Hepatocyte (in vitro differentiated cells): ENCODE results near the gene DYNC1I1. TPM values are rescaled to one million over a fixed set of nuclear protein-coding genes. Genes with fewer than 3 reads are reported as not detected.

Experiments
- DNase-seq: peaks from one replicate; pipeline ENCODE4 v3.0.0-alpha.2; 2016; ENCODE audit warnings: low spot score
- H2AFZ ChIP-seq: fragments of 200-600 bp; sonication (generic); 2 replicates; pipeline ENCODE4 v1.6.0; 2016; ENCODE audit warnings: antibody characterized with exemption, mild to moderate bottlenecking
- H3K27ac ChIP-seq: fragments of 200-600 bp; sonication (generic); 2 replicates; pipeline ENCODE4 v1.5.1; 2016; ENCODE audit warnings: mild to moderate bottlenecking
- H3K27me3 ChIP-seq: fragments of 200-600 bp; sonication (generic); 2 replicates; pipeline ENCODE4 v1.6.1; 2016
- H3K36me3 ChIP-seq: fragments of 200-600 bp; sonication (generic); replicated peaks from 2 replicates; pipeline ENCODE4 v1.5.1; 2016; ENCODE audit warnings: low read depth; ENCODE audit not compliant: insufficient read depth
- H3K4me1 ChIP-seq: fragments of 200-600 bp; sonication (generic); 2 replicates; pipeline ENCODE4 v1.5.1; 2016; ENCODE audit warnings: mild to moderate bottlenecking, moderate library complexity; ENCODE audit not compliant: insufficient read depth
- H3K4me2 ChIP-seq: fragments of 200-600 bp; sonication (generic); 2 replicates; pipeline ENCODE4 v1.6.0; 2016
- H3K4me3 ChIP-seq: fragments of 200-600 bp; sonication (generic); 2 replicates; pipeline ENCODE4 v1.5.1; 2016; ENCODE audit warnings: mild to moderate bottlenecking
- H3K79me2 ChIP-seq: fragments of 200-600 bp; sonication (generic); 2 replicates; pipeline ENCODE4 v1.6.0; 2017; ENCODE audit warnings: mild to moderate bottlenecking
- H3K9me2 ChIP-seq: fragments of 200-600 bp; sonication (generic); replicated peaks from 2 replicates; pipeline ENCODE4 v1.6.0; 2017; ENCODE audit warnings: mild to moderate bottlenecking; ENCODE audit not compliant: insufficient read depth
- H3K9me3 ChIP-seq: fragments of 200-600 bp; sonication (generic); 2 replicates; pipeline ENCODE4 v1.5.1; 2016; ENCODE audit warnings: low read depth, mild to moderate bottlenecking
- H4K20me1 ChIP-seq: fragments of 200-600 bp; sonication (generic); 2 replicates; pipeline ENCODE4 v1.6.0; 2016; ENCODE audit warnings: mild to moderate bottlenecking; ENCODE audit not compliant: insufficient read depth, poor library complexity, severe bottlenecking
- EZH2 ChIP-seq: fragments of 200-600 bp; sonication (generic); IDR thresholded peaks from 2 replicates; pipeline ENCODE4 v1.6.1; 2016; ENCODE audit warnings: antibody characterized with exemption, mild to moderate bottlenecking, borderline replicate concordance
- EZH2phosphoT487 ChIP-seq: fragments of 200-600 bp; sonication (generic); IDR thresholded peaks from one replicate; pipeline ENCODE4 v1.6.1; 2018; ENCODE audit warnings: antibody characterized with exemption, mild to moderate bottlenecking, low read depth, moderate library complexity; ENCODE audit not compliant: unreplicated experiment, severe bottlenecking
- WGBS: methylation state at CpG from one replicate; pipeline ENCODE4 v1.1.6; 2016; ENCODE audit warnings: low lambda C conversion rate; ENCODE audit errors: missing lambda C conversion rate; 5-methylcytosine and 5-hydroxymethylcytosine counted together
- polyA plus RNA-seq: library from polyadenylated mRNA; unstranded; fragments of >200 nt; fragmentation: Nextera tagmentation; extraction: Ambion mirVana; gene quantifications from 2 replicates; pipeline ENCODE4 v1.2.1, GENCODE V29; 2016
- total RNA-seq: library from RNA; depleted of rRNA; stranded (reverse); fragments of >200 nt; gene quantifications from 2 replicates; pipeline ENCODE4 v1.2.3, GENCODE V29; 2014
- TF ChIP-seq, protein P1 (sequence below): fragments of 200-600 bp; sonication (generic); IDR thresholded peaks from 2 replicates; pipeline ENCODE4 v1.5.1; 2016; ENCODE audit warnings: antibody characterized with exemption, mild to moderate bottlenecking; ENCODE audit not compliant: poor library complexity

The DYNC1I1 gene
- total and polyA plus RNA-seq, 2 experiments from 2014 or later: 2.5 to 3.7 TPM

DNA sequence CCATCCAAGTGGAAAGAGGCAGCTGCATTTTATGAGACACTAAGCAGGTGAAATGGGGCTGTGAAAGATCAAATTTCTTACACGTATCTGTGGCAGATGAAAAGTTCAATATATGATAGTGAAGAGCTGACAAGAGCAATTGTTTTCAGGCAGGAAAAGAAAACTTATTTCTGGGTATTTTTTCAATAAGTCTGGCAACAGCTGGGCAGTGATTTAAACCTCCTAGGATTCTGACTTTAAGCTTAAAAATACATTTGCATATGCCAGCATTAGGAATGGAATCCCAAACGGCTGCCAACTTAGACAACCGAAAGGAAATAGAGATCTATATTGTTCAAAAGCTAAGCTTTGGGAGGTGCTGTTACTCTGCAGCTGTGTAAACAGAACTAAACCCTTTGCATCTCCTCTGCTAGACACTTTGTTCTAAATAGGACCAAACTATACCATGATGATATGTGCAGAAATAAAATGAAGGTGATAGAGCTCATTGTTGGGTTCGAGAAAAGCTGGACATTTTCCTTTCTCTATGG lies 26.1 kb downstream of the DYNC1I1 start:
- TF ChIP-seq, protein P1, sequence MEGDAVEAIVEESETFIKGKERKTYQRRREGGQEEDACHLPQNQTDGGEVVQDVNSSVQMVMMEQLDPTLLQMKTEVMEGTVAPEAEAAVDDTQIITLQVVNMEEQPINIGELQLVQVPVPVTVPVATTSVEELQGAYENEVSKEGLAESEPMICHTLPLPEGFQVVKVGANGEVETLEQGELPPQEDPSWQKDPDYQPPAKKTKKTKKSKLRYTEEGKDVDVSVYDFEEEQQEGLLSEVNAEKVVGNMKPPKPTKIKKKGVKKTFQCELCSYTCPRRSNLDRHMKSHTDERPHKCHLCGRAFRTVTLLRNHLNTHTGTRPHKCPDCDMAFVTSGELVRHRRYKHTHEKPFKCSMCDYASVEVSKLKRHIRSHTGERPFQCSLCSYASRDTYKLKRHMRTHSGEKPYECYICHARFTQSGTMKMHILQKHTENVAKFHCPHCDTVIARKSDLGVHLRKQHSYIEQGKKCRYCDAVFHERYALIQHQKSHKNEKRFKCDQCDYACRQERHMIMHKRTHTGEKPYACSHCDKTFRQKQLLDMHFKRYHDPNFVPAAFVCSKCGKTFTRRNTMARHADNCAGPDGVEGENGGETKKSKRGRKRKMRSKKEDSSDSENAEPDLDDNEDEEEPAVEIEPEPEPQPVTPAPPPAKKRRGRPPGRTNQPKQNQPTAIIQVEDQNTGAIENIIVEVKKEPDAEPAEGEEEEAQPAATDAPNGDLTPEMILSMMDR: no peak
- TF ChIP-seq EZH2 (no peak), EZH2phosphoT487 (no peak)
- Histone ChIP-seq H3K9me2 (no peaks in the 10 kb centered on the region), H3K36me3 (no peaks in the 10 kb centered on the region), H2AFZ (no peak overlapping the region), H3K4me2 (no peak overlapping the region), H3K79me2 (no peaks in the 10 kb centered on the region), H3K27me3 (no peaks in the 10 kb centered on the region), H3K9me3 (no peaks in the 10 kb centered on the region), H4K20me1 (no peaks in the 10 kb centered on the region), H3K4me1 (no peaks in the 10 kb centered on the region), H3K4me3 (no peak overlapping the region), H3K27ac (no peak overlapping the region)
- no peak for DNase-seq
- WGBS: 34% methylated on average over 4 of the region's 4 CpGs

DNA sequence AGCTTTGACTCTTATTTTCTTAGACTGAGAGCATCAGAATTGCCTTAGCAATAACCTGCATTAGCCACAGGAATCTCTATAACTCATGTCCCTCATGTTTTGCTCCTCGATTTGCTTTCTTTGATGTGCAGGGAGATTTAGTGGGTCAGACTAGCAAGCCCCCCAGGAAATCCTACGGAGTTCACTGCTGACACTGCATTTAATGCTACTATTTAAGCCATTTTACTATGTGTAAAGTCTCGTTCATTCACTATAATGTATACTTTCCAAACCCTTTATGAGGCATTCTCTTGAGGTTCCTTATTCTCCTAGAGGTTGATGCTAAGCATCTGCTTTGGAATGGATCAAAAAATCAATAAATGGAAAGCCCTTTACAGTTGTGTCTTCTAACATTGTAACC lies 28.4 kb downstream of the DYNC1I1 start:
- H3K4me3 ChIP-seq: no peak overlapping the region
- H3K4me2 ChIP-seq: no peak overlapping the region
- no peaks in the 10 kb centered on the region for H3K79me2 ChIP-seq
- H3K27ac ChIP-seq: no peak overlapping the region
- H3K36me3 ChIP-seq: no peaks in the 10 kb centered on the region
- no peaks in the 10 kb centered on the region for H3K4me1 ChIP-seq
- H4K20me1 ChIP-seq: no peaks in the 10 kb centered on the region
- H2AFZ ChIP-seq: no peak overlapping the region
- no peak for TF ChIP-seq EZH2
- no peak for TF ChIP-seq EZH2phosphoT487
- TF ChIP-seq, protein P1: no peak
- no peak for DNase-seq
- H3K27me3 ChIP-seq: no peaks in the 10 kb centered on the region
- no peaks in the 10 kb centered on the region for H3K9me3 ChIP-seq
- H3K9me2 ChIP-seq: no peaks in the 10 kb centered on the region
- WGBS: 62% methylated on average over 3 of the region's 3 CpGs

DNA sequence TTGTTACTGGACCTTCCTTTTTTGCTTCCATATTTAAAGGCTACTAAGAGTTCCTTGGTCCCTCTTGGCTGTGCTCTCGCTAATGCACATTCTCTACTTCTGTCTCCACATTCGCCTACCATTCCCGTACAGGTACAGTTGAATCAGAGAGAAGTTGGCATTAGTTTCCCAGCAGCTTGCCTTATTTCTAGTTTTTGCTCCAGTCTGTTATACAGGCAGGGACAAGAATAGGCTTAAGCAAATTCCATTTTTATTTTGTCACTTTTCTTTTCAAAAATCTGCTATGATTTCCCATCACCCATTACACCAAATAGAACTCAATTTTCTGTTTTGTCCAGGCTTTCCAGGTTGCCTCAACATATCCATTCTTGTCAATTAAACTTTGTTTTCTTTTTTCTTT lies 29.9 kb downstream of the DYNC1I1 start:
- no peak overlapping the region for H3K4me3 ChIP-seq
- TF ChIP-seq EZH2 (no peak), EZH2phosphoT487 (no peak)
- TF ChIP-seq, protein P1: no peak
- H3K27me3 ChIP-seq: no peaks in the 10 kb centered on the region
- no peak overlapping the region for H3K27ac ChIP-seq
- no peak overlapping the region for H2AFZ ChIP-seq
- no peaks in the 10 kb centered on the region for H3K36me3 ChIP-seq
- DNase-seq: no peak
- no peaks in the 10 kb centered on the region for H4K20me1 ChIP-seq
- H3K79me2 ChIP-seq: no peaks in the 10 kb centered on the region
- H3K4me2 ChIP-seq: no peak overlapping the region
- 99% methylated on average over 3 of the region's 3 CpGs for WGBS
- H3K9me2 ChIP-seq: no peaks in the 10 kb centered on the region
- no peaks in the 10 kb centered on the region for H3K9me3 ChIP-seq
- H3K4me1 ChIP-seq: no peaks in the 10 kb centered on the region

DNA sequence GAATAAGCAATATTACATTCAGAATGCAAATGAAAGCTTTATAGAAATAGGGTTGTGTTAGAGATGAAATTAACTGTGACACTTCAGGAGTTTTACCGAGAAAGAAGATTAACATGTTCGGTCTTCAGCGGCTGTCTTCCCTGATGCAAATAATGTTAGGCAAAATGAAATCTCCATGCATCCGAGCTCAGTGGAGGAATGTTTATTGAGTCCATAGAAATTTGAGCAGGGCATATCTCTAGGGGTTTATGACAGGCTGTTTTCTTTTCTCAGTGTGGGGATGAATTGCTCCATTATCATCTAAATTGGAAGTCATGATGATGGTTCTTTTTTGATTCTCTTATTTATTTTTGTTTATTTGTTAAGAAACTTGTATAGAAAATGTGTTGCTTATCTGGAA lies 31.7 kb downstream of the DYNC1I1 start:
- Histone ChIP-seq H3K27me3 (no peaks in the 10 kb centered on the region), H3K27ac (no peak overlapping the region), H3K4me2 (no peak overlapping the region), H3K9me3 (no peaks in the 10 kb centered on the region), H3K4me1 (no peaks in the 10 kb centered on the region), H3K4me3 (no peak overlapping the region), H3K36me3 (no peaks in the 10 kb centered on the region), H3K9me2 (no peaks in the 10 kb centered on the region), H2AFZ (no peak overlapping the region), H3K79me2 (no peaks in the 10 kb centered on the region), H4K20me1 (no peaks in the 10 kb centered on the region)
- TF ChIP-seq, protein P1: no peak
- TF ChIP-seq EZH2 (no peak), EZH2phosphoT487 (no peak)
- whole genome bisulfite sequencing: 52% methylated on average over 4 of the region's 4 CpGs
- no peak for DNase-seq
